ENCODE results near the gene S1PR2.
"Not testable (repeated sequence)": the region's sequence is repeated elsewhere in the genome, so short reads cannot be mapped to it uniquely, and the experiment has no call there.

The S1PR2 gene

DNA sequence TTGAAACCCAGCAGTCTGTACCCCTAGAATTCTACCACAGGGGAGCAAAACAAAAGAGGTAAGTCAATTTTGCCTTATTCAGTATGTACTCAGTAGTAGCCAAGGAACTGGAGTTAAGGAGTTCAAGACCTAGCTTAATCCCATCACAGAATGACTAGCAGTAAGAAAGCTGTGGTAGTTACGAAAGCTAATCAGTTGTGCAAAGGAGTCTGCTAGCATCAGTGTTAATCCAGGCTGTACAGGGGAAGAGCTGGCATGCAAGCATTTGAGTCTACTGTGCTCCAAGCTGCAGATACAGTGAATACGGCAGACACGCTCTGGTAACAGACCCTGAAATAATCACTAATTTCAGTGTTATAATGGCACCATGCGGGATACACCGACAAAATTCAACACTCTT is 41.1 kb downstream of the S1PR2 start:
- DNase-seq (ENCODE audit: low spot score): no peak

- DNase-seq (ENCODE audit: low spot score): no peak
Measured at GRCh38 chr19:10189616-10190015, 41.5 kb downstream of the S1PR2 start.

DNA sequence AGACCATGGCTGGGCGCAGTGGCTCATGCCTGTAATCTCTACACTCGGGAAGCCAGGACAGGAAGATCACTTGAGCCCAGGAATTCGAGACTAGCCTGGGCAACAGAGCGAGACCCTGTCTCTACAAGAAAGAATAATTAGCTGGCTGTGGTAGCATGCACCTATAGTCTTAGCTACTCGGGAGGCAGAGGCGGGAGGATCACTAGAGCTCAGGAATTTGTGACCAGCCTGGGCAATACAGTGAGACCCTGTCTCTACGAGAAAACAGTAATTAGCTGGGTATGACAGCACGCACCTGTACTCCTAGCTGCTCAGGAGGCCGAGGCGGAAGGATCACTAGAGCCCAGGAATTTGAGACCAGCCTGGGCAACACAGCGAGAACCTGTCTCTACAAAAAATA is 43.8 kb downstream of the S1PR2 start:
- no peak for DNase-seq (ENCODE audit: low spot score)

DNA sequence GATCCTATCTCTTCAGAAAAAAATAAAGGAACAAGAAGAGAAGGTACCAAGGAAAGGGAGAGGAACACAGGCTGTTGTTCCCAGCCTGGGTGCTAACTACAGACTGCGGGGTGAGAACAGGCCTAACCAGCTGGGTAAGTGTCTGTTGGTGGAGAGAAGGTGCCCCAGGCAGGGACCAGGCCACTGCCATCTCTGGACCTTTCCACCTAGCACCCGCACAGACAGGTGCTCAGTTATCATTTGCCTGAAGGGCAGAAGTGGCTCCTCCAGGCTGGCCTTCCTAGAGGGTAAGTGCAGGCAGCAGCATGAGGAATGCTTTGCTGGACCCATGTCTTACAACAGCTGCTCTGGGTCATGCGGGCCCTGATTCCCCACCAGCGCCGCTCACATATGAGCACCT is 46.5 kb downstream of the S1PR2 start:
- DNase-seq (ENCODE audit: low spot score): no peak

DNA sequence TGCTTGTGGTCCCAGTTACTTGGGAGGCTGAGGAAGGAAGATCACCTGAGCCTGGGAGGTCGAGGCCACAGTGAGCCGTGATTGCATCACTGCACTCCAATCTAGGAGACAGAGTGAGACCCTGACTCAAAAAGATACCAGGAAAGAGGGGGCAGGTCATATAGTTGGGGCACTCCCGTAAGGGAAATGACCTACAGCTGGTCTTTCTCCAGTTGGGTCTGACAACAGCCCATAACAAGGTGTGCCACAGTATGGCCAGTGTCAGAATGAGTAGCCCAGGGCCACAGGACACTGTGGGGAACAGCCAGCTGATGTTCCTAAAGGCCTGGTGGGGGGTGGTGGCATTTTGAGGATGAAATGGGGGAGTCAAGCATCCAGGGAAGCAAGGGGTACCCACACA is 47.2 kb downstream of the S1PR2 start:
- no peak for DNase-seq (ENCODE audit: low spot score)

- DNase-seq (ENCODE audit: low spot score): no peak
Measured at GRCh38 chr19:10182847-10183246, 48.3 kb downstream of the S1PR2 start.

- no peak for DNase-seq (ENCODE audit: low spot score)
Measured at GRCh38 chr19:10182076-10182475, 49.1 kb downstream of the S1PR2 start.

DNA sequence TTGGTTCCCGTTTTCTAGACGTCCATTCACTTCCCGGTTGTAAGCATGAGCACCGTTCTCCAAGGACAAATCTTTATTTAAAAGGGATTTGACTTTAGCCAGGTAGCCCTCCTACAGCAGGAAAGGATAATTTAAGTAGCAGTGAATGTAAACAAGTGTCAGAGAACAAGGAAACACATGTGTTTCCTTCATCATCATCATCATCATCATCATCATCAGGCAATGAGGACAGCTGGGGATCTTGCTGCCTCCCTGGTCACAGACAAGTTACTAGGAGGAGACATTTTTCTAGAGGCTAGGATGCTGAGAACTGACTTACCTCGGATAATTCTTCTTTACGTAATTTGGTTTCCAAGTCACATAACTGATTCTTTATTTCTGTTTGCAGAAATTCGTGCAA is 50.7 kb downstream of the S1PR2 start:
- no peak for DNase-seq (ENCODE audit: low spot score)

DNA sequence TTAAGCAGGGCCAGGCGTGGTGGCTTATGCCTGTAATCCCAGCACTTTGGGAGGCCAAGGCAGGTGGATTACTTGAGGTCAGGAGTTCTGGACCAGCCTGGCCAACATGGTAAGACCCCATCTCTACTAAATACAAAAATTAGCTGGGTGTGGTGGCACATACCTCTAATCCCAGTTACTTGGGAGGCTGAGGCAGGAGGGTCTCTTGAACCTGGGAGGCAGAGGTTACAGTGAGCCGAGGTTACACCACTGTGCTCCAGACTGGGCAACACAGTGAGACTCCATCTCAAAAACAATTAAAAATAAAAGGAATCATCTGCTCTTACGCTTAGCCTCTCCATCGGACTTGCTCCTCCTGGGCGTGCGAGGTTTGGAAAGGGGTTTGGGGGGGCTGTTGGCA is 51.1 kb downstream of the S1PR2 start:
- not testable (repeated sequence) for DNase-seq (ENCODE audit: low spot score)

DNA sequence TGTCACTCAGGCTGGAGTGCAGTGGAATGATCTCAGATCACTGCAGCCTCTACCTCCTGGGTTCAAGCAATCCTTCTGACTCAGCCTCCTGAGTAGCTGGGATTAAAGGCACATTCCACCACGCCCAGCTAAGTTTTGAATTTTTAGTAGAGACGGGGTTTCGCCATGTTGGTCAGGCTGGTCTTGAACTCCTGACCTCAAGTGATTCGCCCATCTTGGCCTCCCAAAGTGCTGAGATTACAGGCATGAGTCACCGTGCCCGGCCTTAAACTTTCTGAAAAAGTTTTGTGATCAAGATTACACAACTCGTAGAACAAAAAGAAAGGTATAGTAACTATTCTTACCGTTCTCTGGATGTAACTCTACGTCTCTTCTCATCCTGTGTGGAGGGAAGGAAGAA is 57.6 kb downstream of the S1PR2 start:
- no peak for DNase-seq (ENCODE audit: low spot score)
